Measurements from ENCODE around the gene THADA. TPM values are rescaled to one million over a fixed set of nuclear protein-coding genes. Genes with fewer than 3 reads are reported as not detected.

The THADA gene
- total RNA-seq, 1 donor: 33.2 TPM

DNA sequence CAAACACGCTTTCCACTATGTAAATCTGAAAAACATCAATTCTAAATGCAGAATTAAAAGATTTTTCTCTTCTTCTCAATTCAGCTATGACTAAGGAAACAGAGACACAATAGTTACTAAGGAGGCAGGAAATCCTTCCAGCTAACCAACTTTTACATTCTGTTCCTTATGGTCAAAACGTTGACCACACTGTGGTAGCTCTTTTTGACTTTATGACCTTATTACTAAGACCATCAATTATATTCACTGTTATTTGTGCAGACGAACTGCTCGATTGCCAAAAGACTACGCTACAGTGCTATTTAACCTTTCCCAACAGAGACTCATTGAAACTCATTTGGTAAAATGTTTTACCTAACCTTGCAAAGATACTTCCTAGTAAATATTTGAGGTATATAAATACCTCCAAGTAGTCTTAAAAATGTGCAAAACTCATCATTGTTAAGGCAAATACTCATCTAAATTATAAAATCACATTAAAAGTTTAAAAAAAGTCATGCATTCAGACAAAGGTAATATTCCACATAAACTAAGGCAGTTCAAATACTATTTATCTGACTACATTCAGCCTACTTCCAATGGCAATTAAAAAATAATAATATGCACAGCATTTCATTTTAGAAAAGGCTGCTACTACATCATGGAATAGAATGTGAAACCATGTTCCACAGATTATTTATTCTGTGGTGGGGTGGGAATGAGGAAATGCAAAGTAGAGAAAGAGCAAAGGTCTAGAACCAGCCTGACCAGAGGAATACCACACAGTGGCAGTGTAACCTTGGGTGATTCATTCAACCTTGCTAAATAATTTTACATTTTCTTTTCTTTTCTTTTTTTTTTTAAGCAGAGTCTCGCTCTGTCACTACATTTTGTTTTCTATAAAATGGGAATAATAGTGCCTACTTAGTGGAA, 139.9 kb downstream of the THADA start:
- DNase-seq (ENCODE audit: low read depth): peak; percentile 91
- TF ChIP-seq, protein P1, sequence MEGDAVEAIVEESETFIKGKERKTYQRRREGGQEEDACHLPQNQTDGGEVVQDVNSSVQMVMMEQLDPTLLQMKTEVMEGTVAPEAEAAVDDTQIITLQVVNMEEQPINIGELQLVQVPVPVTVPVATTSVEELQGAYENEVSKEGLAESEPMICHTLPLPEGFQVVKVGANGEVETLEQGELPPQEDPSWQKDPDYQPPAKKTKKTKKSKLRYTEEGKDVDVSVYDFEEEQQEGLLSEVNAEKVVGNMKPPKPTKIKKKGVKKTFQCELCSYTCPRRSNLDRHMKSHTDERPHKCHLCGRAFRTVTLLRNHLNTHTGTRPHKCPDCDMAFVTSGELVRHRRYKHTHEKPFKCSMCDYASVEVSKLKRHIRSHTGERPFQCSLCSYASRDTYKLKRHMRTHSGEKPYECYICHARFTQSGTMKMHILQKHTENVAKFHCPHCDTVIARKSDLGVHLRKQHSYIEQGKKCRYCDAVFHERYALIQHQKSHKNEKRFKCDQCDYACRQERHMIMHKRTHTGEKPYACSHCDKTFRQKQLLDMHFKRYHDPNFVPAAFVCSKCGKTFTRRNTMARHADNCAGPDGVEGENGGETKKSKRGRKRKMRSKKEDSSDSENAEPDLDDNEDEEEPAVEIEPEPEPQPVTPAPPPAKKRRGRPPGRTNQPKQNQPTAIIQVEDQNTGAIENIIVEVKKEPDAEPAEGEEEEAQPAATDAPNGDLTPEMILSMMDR (IDR thresholded peaks at IDR 0.05; ENCODE audit: insufficient read depth, low read depth, low read length): peak; percentile 18
- H3K4me3 ChIP-seq (ENCODE audit: low read depth, low read length): no peak overlapping the region

DNA sequence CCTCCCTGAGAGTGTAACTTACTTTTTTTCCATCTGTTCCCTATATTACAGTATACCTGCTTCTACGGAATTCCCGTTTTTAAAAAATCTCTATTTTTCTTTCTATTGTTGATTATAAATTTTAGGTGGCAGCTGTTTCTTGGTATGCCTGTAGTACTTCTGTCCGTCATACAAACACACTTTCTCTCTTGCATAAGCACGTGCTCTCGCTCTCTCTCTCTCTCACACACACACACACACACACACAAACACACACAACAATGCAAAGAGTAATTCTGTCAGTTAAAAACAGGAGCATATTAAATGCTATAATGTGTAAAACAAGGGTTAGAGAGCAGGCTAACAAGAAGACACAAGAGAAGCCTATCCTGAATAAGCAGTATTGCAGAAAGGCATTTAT, 140.5 kb downstream of the THADA start:
- H3K4me3 ChIP-seq (ENCODE audit: low read depth, low read length): no peak overlapping the region
- TF ChIP-seq, protein P1 (IDR thresholded peaks at IDR 0.05; ENCODE audit: insufficient read depth, low read depth, low read length): no peak
- no peak for DNase-seq (ENCODE audit: low read depth)

DNA sequence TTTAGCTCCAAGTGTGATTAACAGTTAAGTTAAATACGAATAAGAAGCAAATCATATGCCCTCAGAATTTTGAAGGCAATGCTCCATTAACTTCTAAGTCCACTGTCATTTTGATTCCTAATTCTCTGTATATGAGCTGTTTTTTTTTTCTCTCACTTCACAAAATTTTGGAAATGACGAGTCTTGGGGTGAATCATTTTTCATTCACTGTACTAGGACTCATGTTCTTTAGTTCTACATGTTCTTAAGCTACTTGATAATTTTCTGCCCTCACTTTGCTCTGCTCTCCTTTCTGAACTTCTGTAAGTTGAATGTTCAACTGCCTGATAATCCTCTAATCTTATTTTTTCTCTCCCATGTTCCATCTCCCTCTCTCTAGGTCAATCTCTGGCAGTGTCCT, 141.0 kb downstream of the THADA start:
- DNase-seq (ENCODE audit: low read depth): no peak
- H3K4me3 ChIP-seq (ENCODE audit: low read depth, low read length): no peak overlapping the region
- TF ChIP-seq, protein P1 (IDR thresholded peaks at IDR 0.05; ENCODE audit: insufficient read depth, low read depth, low read length): no peak

DNA sequence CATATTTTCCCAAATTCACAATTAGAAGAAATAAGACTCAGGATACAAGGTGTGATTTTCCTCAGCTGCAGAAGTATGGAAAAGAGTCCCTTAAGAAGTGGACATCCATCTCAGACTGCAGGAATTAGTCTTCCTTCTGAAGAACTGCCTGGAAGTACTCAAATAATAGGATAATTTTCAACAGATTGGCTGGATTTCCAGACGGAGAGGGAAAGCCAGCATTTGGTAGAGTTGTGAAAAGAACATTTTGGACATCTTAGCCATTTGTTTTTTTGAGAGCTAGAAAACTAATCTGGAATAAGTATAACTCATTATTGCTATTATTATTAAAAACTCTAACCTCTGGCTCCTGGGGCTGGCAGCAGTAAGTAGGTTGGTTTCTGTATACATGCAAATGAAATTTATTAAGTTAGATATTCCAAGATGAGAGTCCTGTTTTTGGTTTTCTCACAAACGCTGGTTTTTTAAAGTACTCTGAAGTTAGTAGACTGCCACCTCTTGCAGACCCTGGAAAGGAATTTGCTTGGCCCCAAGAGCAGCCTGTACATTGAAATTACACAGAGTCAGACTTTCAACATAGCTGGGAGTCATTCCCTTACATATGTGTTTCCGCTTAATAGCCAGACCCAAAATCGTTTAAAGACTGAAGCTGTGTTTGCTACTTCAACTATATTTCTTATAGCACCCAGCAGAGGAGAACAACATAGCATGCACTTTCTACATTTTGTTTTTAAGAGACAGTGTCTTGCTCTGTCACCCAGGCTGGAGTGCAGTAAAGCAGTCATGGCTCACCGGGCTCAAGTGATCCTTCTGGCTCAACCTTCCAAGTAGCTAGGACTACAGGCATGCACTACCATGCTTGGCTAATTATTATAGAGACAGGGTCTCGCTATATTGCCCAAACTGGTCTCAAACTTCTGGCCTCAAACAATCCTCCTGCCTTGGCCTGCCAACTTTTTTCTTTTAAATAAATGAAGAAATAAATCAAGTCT, 142.4 kb downstream of the THADA start:
- TF ChIP-seq, protein P1 (IDR thresholded peaks at IDR 0.05; ENCODE audit: insufficient read depth, low read depth, low read length): no peak
- DNase-seq (ENCODE audit: low read depth): no peak
- H3K4me3 ChIP-seq (ENCODE audit: low read depth, low read length): no peak overlapping the region

DNA sequence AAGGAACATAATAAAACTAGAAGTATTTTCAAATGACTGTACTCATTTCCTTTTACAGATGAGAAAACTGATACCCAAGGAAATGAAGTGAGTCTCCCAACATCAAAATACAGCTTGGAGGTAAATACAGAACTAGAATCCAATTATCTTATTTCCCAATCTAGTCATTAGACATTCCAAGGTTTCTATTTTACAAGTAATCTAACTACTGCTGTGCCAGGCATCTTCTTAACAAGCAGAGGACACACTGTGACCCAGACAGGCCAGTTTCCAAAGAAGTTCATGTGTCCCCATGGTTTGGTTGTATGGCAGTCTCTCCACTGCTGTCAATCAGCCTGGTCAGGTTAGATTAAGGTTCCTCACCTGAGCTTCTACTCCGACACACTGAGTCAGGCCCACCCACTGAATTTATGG, 143.5 kb downstream of the THADA start:
- TF ChIP-seq, protein P1 (IDR thresholded peaks at IDR 0.05; ENCODE audit: insufficient read depth, low read depth, low read length): no peak
- H3K4me3 ChIP-seq (ENCODE audit: low read depth, low read length): no peak overlapping the region
- DNase-seq (ENCODE audit: low read depth): no peak

DNA sequence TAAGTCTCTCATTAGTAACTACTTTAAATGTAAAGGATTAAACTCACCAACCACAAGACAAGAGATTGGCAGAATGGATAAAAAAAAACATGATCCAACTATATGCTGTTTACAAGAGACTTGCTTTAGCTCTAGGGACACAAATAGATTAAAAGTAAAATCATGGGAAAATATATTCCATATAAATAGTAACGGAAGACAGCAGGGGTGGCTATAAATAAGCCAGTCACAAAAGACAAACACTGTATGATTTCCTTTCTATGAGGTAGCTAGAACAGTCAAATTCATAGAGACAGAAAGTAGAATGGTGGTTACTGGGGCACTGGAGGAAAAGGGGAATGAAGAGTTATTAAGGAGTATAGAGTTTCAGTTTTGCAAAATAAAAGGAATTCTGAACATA, 145.2 kb downstream of the THADA start:
- no peak for DNase-seq (ENCODE audit: low read depth)
- H3K4me3 ChIP-seq (ENCODE audit: low read depth, low read length): no peak overlapping the region
- TF ChIP-seq, protein P1 (IDR thresholded peaks at IDR 0.05; ENCODE audit: insufficient read depth, low read depth, low read length): no peak

Data from fibroblast of villous mesenchyme (primary cell).